ENCODE measurements around the gene BAIAP2. TPM values are rescaled to one million over a fixed set of nuclear protein-coding genes. Genes with fewer than 3 reads are reported as not detected.

The BAIAP2 gene
- total RNA-seq, 1 donor from 2014 or later, result 48.7 TPM

DNA sequence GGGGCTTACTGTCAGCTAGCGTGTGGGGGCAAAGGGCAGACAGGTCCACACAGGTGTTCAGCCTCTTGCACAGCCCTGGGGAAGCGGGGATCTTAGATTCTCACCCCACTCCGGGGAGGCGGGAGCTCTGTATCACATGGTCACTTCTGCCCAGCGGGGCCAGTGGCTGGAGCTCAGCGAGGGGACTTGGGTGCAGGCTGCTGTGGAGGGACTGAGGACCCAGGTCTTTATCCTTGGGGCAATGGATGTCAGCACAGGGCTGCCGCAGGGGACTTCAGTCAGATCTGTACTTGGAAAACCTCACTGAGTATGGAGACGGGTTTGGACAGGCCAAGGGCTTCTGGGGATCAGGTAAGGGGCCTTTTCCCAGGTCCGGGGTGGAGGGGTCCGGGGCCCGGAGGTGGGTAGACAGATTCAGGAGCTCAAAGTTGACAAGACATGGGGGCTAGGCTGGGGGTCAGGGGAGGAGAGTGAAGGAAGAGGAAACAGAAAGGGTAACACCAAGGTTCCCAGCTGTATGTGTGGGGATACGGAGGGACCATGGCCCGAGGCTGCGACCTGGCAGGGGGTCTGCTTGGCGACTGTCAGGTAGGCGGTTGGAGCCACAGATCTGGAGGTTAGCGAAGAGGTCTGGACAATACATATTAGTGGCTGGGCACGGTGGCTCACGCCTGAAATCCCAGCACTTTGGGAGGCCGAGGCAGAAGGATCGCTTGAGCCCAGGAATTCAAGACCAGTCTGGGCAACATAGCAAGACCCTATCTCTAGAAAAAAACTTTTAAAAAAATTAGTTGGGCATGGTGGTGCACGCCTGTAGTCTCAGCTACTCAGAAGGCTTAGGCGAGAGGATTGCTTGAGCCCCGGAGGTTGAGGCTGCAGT, 15.1 kb upstream of the BAIAP2 start:
- FAIRE-seq (no peak), DNase-seq (ENCODE audit: low read depth) (no peak)
- no peak overlapping the region for H3K4me3 ChIP-seq (ENCODE audit: low read depth, low read length)
- H3K36me3 ChIP-seq (ENCODE audit: control insufficient read depth, insufficient read depth, low read length), result no peaks in the 10 kb centered on the region
- H3K27me3 ChIP-seq (ENCODE audit: control insufficient read depth, insufficient read depth, low read length), result peaks cover 2% of the 10 kb centered on the region
- TF ChIP-seq, protein P1, sequence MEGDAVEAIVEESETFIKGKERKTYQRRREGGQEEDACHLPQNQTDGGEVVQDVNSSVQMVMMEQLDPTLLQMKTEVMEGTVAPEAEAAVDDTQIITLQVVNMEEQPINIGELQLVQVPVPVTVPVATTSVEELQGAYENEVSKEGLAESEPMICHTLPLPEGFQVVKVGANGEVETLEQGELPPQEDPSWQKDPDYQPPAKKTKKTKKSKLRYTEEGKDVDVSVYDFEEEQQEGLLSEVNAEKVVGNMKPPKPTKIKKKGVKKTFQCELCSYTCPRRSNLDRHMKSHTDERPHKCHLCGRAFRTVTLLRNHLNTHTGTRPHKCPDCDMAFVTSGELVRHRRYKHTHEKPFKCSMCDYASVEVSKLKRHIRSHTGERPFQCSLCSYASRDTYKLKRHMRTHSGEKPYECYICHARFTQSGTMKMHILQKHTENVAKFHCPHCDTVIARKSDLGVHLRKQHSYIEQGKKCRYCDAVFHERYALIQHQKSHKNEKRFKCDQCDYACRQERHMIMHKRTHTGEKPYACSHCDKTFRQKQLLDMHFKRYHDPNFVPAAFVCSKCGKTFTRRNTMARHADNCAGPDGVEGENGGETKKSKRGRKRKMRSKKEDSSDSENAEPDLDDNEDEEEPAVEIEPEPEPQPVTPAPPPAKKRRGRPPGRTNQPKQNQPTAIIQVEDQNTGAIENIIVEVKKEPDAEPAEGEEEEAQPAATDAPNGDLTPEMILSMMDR (IDR thresholded peaks at IDR 0.05; ENCODE audit: insufficient read depth, low read length, severe bottlenecking), result no peak

DNA sequence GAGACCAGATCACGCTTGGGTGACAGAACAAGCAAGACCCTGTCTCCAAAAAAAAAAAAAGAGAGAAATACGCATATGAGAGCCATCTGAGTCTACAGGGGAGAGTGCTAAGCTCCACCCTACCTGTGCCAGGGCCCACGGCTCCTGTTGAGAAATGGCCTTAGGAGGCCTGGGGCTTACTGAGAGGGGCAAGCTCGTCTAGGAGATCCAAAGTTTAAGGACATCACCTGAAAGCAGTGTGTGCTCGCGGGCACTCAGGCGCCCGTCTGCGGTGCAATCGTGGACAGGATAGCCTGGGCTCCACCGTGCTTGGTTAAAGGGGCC, 14.5 kb upstream of the BAIAP2 start:
- no peak for DNase-seq (ENCODE audit: low read depth)
- Histone ChIP-seq H3K4me3 (ENCODE audit: low read depth, low read length) (no peak overlapping the region), H3K36me3 (ENCODE audit: control insufficient read depth, insufficient read depth, low read length) (no peaks in the 10 kb centered on the region), H3K27me3 (ENCODE audit: control insufficient read depth, insufficient read depth, low read length) (peaks cover 2% of the 10 kb centered on the region)
- TF ChIP-seq, protein P1 (IDR thresholded peaks at IDR 0.05; ENCODE audit: insufficient read depth, low read length, severe bottlenecking), result no peak
- FAIRE-seq, result no peak

DNA sequence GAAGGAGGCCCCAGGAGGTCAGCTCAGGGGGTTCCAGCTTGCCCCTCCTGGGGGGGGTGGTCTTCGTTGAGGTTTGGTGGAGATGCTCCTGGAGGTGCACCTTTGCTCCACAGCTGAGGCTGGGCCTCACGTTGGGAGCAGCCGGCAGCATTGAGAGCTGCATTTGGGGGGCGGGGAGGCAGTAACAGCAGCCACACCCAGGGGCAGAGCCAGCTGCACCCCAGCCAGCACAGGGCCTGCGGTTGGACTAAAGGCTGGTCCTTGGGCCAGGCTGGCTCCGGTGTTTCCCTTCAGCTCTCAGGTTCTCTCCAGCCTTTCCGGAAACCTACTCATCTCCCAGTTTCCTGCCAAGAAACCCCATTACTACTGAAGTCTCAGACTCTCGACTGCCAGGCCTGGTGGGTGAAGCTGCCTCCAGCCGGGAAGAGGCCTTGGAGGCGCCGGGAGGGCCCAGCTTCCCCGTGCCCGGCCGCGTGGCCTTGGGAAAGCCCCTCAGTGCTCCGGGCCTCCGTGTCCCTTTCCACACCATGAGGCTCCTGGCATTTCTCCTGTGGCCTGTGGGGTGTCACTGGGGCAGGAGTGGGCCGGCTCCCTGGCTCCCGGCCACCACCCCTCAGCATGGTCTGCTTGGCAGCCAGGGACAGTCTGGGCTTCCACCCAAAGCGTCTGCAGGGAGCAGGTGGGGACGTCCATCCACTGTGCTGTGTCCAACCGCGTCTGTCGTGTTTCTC, 14.0 kb upstream of the BAIAP2 start:
- DNase-seq (ENCODE audit: low read depth) (peak; percentile 66), FAIRE-seq (no peak)
- TF ChIP-seq, protein P1 (IDR thresholded peaks at IDR 0.05; ENCODE audit: insufficient read depth, low read length, severe bottlenecking), result no peak
- Histone ChIP-seq H3K27me3 (ENCODE audit: control insufficient read depth, insufficient read depth, low read length) (peaks cover 3% of the 10 kb centered on the region), H3K36me3 (ENCODE audit: control insufficient read depth, insufficient read depth, low read length) (no peaks in the 10 kb centered on the region), H3K4me3 (ENCODE audit: low read depth, low read length) (no peak overlapping the region)

DNA sequence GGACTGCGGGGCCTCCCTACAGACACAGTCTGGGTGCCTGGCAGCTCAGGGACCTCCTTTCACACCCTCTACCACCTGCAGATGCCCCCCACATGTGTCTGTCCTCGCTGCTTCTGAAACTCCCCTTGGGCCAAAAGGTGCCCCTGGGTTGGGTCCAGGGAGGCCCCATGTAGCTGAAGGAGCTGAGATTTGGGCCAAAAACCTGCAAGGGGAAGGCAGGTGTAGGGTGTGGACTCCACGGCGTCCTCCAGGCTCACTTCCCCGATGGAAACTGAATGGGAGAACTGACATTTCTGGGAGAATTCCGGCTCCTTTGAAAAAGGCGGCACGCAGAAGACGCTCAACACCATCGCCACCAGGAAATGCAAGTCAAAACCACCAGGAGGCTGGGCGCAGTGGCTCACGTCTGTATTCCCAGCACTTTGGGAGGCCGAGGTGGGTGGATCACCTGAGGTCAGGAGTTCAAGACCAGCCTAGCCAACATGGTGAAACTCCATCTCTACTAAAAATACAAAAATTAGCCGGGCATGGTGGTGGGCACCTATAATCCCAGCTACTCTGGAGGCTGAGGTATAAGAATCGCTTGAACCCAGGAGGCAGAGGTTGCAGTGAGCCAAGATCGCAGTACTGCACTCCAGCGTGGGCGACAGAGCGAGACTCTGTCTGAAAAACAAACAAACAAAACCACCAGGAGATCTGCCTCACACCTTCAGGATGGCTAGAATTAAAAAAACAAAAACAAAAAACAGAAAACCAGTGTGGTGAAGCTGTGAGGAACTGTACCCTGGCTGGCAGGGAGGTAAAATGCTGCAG, 13.2 kb upstream of the BAIAP2 start:
- Histone ChIP-seq H3K36me3 (ENCODE audit: control insufficient read depth, insufficient read depth, low read length) (no peaks in the 10 kb centered on the region), H3K27me3 (ENCODE audit: control insufficient read depth, insufficient read depth, low read length) (peaks cover 11% of the 10 kb centered on the region), H3K4me3 (ENCODE audit: low read depth, low read length) (no peak overlapping the region)
- TF ChIP-seq, protein P1 (IDR thresholded peaks at IDR 0.05; ENCODE audit: insufficient read depth, low read length, severe bottlenecking), result no peak
- FAIRE-seq (no peak), DNase-seq (ENCODE audit: low read depth) (no peak)

DNA sequence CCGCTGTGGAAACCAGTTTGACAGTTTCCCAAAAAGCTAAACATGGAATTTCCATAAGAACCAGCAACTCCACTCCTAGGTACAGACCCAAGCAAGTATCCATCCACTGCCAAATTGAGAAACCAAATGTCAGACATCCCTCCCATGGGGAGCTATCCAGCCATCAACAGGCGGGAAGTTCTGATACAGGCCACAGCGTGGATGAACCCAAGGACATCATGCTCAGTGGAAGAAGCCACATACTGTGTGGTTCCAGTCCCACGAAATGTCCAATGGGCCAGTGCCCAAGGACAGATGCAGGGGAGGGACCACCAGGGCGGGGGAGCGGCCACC, 12.6 kb upstream of the BAIAP2 start:
- Histone ChIP-seq H3K27me3 (ENCODE audit: control insufficient read depth, insufficient read depth, low read length) (peaks cover 14% of the 10 kb centered on the region), H3K36me3 (ENCODE audit: control insufficient read depth, insufficient read depth, low read length) (no peaks in the 10 kb centered on the region), H3K4me3 (ENCODE audit: low read depth, low read length) (no peak overlapping the region)
- no peak for FAIRE-seq
- TF ChIP-seq, protein P1 (IDR thresholded peaks at IDR 0.05; ENCODE audit: insufficient read depth, low read length, severe bottlenecking), result no peak
- DNase-seq (ENCODE audit: low read depth), result no peak

Measured in bronchial epithelial cell (primary cell).